GM12873 (cell line): ENCODE results near the gene CNTNAP2.

Source experiments
- TF ChIP-seq, protein P1 (sequence below): IDR thresholded peaks from 2 replicates; pipeline ENCODE4 v1.5.1; 2012; ENCODE audit warnings: low read depth, mild to moderate bottlenecking, moderate library complexity, low read length, control low read depth; ENCODE audit not compliant: insufficient read depth; ENCODE audit errors: missing control alignments

Gene CNTNAP2

DNA sequence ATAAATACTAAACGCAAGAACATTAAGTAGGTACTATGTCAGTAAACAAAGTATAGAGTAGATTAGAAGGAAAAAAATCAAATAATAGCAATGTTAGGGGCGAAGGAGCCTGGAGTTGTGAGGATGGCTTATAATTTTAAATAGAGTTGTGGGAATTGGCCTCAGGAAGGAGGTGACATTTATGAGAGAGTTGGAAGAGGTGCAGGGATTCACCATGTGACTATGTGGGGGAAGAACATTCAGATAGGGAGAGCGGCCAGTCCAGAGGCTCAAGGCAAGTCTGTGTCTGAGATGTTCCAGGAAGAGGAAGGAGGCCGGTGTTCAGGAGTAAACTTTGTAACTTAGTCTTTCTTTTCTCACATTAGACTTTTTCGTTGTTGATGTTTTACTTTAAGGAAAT is 1695.3 kb downstream of the CNTNAP2 start:
- TF ChIP-seq, protein P1, sequence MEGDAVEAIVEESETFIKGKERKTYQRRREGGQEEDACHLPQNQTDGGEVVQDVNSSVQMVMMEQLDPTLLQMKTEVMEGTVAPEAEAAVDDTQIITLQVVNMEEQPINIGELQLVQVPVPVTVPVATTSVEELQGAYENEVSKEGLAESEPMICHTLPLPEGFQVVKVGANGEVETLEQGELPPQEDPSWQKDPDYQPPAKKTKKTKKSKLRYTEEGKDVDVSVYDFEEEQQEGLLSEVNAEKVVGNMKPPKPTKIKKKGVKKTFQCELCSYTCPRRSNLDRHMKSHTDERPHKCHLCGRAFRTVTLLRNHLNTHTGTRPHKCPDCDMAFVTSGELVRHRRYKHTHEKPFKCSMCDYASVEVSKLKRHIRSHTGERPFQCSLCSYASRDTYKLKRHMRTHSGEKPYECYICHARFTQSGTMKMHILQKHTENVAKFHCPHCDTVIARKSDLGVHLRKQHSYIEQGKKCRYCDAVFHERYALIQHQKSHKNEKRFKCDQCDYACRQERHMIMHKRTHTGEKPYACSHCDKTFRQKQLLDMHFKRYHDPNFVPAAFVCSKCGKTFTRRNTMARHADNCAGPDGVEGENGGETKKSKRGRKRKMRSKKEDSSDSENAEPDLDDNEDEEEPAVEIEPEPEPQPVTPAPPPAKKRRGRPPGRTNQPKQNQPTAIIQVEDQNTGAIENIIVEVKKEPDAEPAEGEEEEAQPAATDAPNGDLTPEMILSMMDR, result no peak

DNA sequence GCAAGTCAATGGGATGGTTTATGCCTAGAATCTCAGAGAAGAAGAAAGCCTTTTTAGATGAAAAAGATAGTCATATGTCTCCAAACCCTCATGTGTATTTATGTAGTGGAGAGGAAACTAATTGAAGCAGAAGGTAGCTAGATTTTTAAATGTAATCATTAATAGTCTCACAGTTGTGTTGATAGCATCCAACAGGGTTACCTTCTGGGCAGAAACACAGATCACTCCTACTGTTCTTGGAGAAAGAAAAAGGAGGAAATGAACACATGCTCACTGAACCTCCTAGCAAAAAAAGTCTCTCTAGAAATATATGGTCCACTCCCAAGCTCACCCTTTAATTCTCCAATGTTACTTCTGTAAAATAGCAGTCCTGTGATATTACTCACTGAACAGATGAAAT is 1696.7 kb downstream of the CNTNAP2 start:
- TF ChIP-seq, protein P1, result no peak

- TF ChIP-seq, protein P1, result no peak
These were observed 1701.7 kb downstream of the CNTNAP2 start for GRCh38 chr7:147818317-147818716.

- TF ChIP-seq, protein P1, result no peak
These were observed 1708.1 kb downstream of the CNTNAP2 start for GRCh38 chr7:147824671-147825070.

GRCh38 chr7:147829016-147829415 is 1712.4 kb downstream of the CNTNAP2 start:
- TF ChIP-seq, protein P1, result no peak

- TF ChIP-seq, protein P1, result no peak
These were observed 1717.0 kb downstream of the CNTNAP2 start for GRCh38 chr7:147833557-147833956.

- TF ChIP-seq, protein P1, result no peak
These were observed 1717.4 kb downstream of the CNTNAP2 start for GRCh38 chr7:147833970-147834369.

GRCh38 chr7:147852833-147853232 is 1736.2 kb downstream of the CNTNAP2 start:
- TF ChIP-seq, protein P1, result no peak
